Gastrocnemius medialis (tissue), 4 donors: ENCODE measurements around the gene DDR1. TPM values are rescaled to one million over a fixed set of nuclear protein-coding genes. Genes with fewer than 3 reads are reported as not detected.
"Not testable (repeated sequence)": the region's sequence is repeated elsewhere in the genome, so short reads cannot be mapped to it uniquely, and the experiment has no call there.

Experiments used
- ATAC-seq, 2 donors: fragments of 150-250 bp; one replicate each; pipeline ENCODE4 v1.9.1; 2016
- DNase-seq, 2 donors: peaks; one replicate each; pipeline ENCODE4 v3.0.0-alpha.2; 2019
- H3K27ac ChIP-seq, 4 donors: fragments of 200-600 bp; sonication (generic); 1 replicate in 1 of 4; 2 replicates in 3 of 4; pipeline ENCODE4 v1.5.1; 2016 to 2018; ENCODE audit warnings: mild to moderate bottlenecking in 2 of 4, moderate library complexity in 1 of 4
- H3K27me3 ChIP-seq, 3 donors: fragments of 200-600 bp; sonication (generic) in 2 of 3; 1 replicate in 1 of 3; 2 replicates in 2 of 3; pipeline versions ENCODE4 v1.5.1 to v1.6.0; 2016 to 2019; ENCODE audit warnings: mild to moderate bottlenecking in 1 of 3, moderate library complexity in 1 of 3
- H3K36me3 ChIP-seq, 2 donors: fragments of 200-600 bp; sonication (generic) in 1 of 2; one replicate each; pipeline ENCODE4 v1.5.1; 2017 to 2018
- H3K4me1 ChIP-seq, 2 donors: fragments of 200-600 bp; sonication (generic) in 1 of 2; one replicate each; pipeline ENCODE4 v1.5.1; 2016 to 2017; ENCODE audit warnings: mild to moderate bottlenecking in 2 of 2
- H3K4me3 ChIP-seq, 4 donors: fragments of 200-600 bp; sonication (generic) in 3 of 4; 1 replicate in 1 of 4; 2 replicates in 3 of 4; pipeline ENCODE4 v1.5.1; 2016 to 2019; ENCODE audit warnings: mild to moderate bottlenecking in 2 of 4
- H3K9me3 ChIP-seq, 3 donors: fragments of 200-600 bp; sonication (generic) in 2 of 3; 1 replicate in 1 of 3; 2 replicates in 2 of 3; pipeline ENCODE4 v1.5.1; 2016 to 2019
- POLR2A ChIP-seq, 2 donors: fragments of 450-650 bp; IDR thresholded peaks; one replicate each; pipeline ENCODE4 v1.6.1; 2017; ENCODE audit warnings: antibody characterized with exemption in 2 of 2, mild to moderate bottlenecking in 2 of 2, moderate library complexity in 2 of 2
- in situ Hi-C, 4 donors: fragments of 200-750 bp; cut with MboI; loops; one replicate each; pipeline versions ENCODE4 v1.15.0 to v1.8.0; 2017; ENCODE audit warnings: low sequenced_read_pairs in 4 of 4
- intact Hi-C: fragments of 100-400 bp; cut with DNase I; formaldehyde crosslinking; loops from one replicate; pipeline ENCODE4 v1.15.1; 2023; ENCODE audit warnings: low total_unique reads
- total RNA-seq, 4 donors: library from RNA; depleted of rRNA; stranded (reverse); fragments of >200 nt; gene quantifications; one replicate each; pipeline versions ENCODE4 v1.1.0 to v1.2.3, GENCODE V29; 2016
- TF ChIP-seq, protein P1 (sequence below), 5 experiments: fragments of 450-650 bp in 3 of 5; fragments of 200-600 bp in 2 of 5; sonication (generic) in 2 of 5; IDR thresholded peaks in 4 of 5; conservative IDR thresholded peaks in 1 of 5; 1 replicate in 4 of 5; 2 replicates in 1 of 5; pipeline ENCODE4 v1.5.1; 2016 to 2019; ENCODE audit warnings: antibody characterized with exemption in 5 of 5, mild to moderate bottlenecking in 3 of 5, moderate library complexity in 3 of 5

Gene DDR1
- total RNA-seq, 4 donors from 2014 or later: 20.0 to 62.2 (median 59.3) TPM

DNA sequence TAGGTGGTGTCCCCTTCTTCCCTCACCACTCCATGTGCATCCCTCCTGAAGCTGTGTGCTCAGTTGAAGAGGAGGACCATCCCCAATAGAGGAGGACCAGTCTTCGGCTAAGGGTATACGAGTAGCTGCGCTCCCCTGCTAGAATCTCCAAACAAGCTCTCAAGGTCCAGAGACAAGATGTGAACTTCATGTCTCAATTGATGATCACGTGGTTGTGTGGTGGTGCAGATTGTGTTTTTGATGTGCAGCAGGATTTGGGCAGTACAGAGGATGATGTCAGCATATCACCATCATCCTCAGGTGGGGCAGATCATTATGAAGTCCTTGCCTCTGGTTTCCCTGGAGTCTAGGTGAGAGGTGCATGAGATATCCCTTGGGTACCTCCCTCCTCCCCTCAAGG lies 20.0 kb upstream of the DDR1 start:
- in situ Hi-C loops: no loop called here

DNA sequence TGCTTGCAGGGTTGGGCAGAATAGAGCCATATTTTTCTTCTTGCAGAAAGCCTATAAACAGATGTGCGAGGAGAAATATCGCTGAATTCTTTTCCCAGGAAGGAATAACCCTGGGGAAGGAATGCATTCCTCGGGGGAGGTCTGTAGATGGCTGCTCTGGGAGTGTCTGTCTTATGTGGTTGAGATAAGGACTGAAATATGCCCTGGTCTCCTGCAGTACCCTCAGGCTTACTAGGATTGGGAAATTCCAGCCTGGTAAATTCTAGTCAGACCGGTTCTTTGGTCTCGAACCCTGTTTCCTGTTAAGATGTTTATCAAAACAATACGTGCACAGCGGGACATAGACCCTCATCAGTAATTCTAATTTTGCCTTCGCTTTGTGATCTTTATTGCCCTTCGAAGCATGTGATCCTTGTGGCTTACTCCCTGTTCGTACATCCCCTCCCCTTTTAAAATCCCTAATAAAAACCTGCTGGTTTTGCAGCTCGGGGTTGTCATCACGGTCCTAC lies 15.0 kb upstream of the DDR1 start:
- H3K27me3 ChIP-seq, H3K9me3 ChIP-seq, ATAC-seq, H3K27ac ChIP-seq, H3K4me1 ChIP-seq, intact Hi-C loops, H3K36me3 ChIP-seq, in situ Hi-C loops, H3K4me3 ChIP-seq, DNase-seq: not testable (repeated sequence)

More for the DNA sequence above, 20.0 kb upstream of the DDR1 start:
- H3K4me1 ChIP-seq: no peaks in the 10 kb centered on the region
- intact Hi-C loops: no loop called here
- H3K27ac ChIP-seq: no peak overlapping the region
- no peak for TF ChIP-seq POLR2A (IDR thresholded peaks at IDR 0.05)
- TF ChIP-seq, protein P1, sequence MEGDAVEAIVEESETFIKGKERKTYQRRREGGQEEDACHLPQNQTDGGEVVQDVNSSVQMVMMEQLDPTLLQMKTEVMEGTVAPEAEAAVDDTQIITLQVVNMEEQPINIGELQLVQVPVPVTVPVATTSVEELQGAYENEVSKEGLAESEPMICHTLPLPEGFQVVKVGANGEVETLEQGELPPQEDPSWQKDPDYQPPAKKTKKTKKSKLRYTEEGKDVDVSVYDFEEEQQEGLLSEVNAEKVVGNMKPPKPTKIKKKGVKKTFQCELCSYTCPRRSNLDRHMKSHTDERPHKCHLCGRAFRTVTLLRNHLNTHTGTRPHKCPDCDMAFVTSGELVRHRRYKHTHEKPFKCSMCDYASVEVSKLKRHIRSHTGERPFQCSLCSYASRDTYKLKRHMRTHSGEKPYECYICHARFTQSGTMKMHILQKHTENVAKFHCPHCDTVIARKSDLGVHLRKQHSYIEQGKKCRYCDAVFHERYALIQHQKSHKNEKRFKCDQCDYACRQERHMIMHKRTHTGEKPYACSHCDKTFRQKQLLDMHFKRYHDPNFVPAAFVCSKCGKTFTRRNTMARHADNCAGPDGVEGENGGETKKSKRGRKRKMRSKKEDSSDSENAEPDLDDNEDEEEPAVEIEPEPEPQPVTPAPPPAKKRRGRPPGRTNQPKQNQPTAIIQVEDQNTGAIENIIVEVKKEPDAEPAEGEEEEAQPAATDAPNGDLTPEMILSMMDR (IDR thresholded peaks at IDR 0.05 in 4 of 5, conservative IDR thresholded peaks at IDR 0.05 in 1 of 5): no peak
- H3K9me3 ChIP-seq: no peaks in the 10 kb centered on the region
- H3K36me3 ChIP-seq: no peaks in the 10 kb centered on the region
- no peaks in the 10 kb centered on the region for H3K27me3 ChIP-seq
- ATAC-seq: no peak
- no peak for DNase-seq
- no peak overlapping the region for H3K4me3 ChIP-seq

DNA sequence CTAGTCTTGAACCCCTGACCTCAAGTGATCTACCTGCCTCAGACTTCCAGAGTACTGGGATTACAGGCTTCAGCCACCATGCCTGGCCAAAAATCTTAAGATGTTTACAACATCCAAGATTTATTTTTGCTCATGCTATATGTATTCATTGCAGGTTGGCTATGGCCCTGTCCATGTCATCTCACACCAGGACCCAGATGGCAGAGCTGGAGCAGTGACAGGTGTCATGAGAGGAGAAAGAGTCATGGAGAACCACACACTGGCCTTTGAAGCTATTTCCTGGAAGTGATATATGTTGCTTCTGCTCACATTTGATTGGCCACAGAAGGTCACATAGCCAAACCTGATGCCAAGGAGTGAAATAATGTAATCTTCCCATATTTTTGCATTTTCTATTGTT lies 13.8 kb upstream of the DDR1 start:
- Histone ChIP-seq H3K4me1 (no peaks in the 10 kb centered on the region), H3K27me3 (no peaks in the 10 kb centered on the region), H3K27ac (no peak overlapping the region), H3K9me3 (no peaks in the 10 kb centered on the region), H3K4me3 (no peak overlapping the region), H3K36me3 (no peaks in the 10 kb centered on the region)
- intact Hi-C loops (no loop called here), in situ Hi-C loops (loop anchor here in 3 of 4 donors (10.0 kb wide), 2 partner anchors 46 to 126 kb away; partner anchors contain the start of genes FLOT1 (in 2 of the 3) and IER3 (in 2 of the 3))
- no peak for ATAC-seq
- DNase-seq: no peak
- TF ChIP-seq POLR2A (IDR thresholded peaks at IDR 0.05): no peak
- TF ChIP-seq, protein P1 (IDR thresholded peaks at IDR 0.05 in 4 of 5, conservative IDR thresholded peaks at IDR 0.05 in 1 of 5): no peak

DNA sequence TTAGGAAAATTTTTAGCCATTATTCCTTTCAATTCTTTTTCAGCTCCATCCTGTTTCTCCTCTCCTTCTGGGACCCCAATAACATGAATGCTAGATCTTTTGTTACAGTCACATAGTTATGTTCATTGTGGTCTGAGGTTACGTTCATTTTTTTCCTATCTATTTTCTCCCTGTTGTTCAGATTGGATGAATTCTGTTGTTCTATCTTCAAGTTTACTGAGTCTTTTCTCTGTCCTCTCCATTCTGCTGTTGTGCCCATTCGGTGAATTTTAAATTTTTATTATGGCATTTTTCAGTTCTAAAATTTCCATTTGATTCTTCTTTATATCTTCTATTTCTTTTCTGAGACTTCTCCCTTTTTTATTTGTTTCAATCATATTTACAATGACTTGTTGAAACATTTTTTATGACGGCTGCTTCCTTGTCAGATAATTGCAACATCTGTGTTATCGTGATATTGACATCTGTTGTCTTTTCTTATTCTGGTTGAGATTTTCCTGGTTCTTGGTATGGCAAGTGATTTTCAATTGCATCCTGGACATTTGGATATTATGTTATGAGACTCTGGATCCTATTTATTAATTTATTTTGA lies 12.6 kb upstream of the DDR1 start:
- H3K9me3 ChIP-seq: no peaks in the 10 kb centered on the region
- DNase-seq (no peak), ATAC-seq (no peak)
- H3K27ac ChIP-seq: no peak overlapping the region
- H3K27me3 ChIP-seq: no peaks in the 10 kb centered on the region
- in situ Hi-C loops (loop anchor here in 3 of 4 donors (10.0 kb wide), 2 partner anchors 47 to 127 kb away; partner anchors contain the start of genes FLOT1 (in 2 of the 3) and IER3 (in 2 of the 3)), intact Hi-C loops (no loop called here)
- H3K36me3 ChIP-seq: no peaks in the 10 kb centered on the region
- H3K4me1 ChIP-seq: peaks cover 0 to 9% of the 10 kb centered on the region in 2 donors
- no peak overlapping the region for H3K4me3 ChIP-seq
- TF ChIP-seq, protein P1 (IDR thresholded peaks at IDR 0.05 in 4 of 5, conservative IDR thresholded peaks at IDR 0.05 in 1 of 5): no peak
- no peak for TF ChIP-seq POLR2A (IDR thresholded peaks at IDR 0.05)

DNA sequence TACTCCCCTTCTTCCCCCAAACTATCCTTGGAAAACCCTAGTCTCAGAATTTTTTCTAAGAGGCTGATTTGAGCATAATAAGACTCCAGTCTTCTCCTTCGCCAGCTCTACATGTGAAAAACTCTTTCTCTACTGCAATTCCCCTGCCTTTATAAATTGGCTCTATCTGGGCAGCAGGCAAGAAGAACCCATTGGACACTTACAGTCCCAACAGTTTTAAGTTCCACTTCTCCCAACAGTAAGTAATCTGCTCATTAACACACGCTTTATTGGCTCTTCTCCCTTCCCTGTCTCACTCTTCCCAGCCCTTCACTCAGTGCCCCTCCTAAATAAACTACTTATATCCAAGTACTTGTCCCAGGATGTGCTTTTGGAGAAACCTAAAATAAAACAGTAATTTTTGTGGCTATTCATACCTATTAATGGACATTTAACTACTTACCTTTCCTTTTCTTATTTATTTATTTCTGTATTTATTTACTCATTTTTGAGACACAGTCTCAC lies 11.1 kb upstream of the DDR1 start:
- Histone ChIP-seq H3K4me3 (no peak overlapping the region), H3K9me3 (no peaks in the 10 kb centered on the region), H3K27ac (no peak overlapping the region), H3K27me3 (no peaks in the 10 kb centered on the region), H3K36me3 (no peaks in the 10 kb centered on the region), H3K4me1 (peaks cover 11 to 21% of the 10 kb centered on the region in 2 donors)
- intact Hi-C loops (no loop called here), in situ Hi-C loops (loop anchor here in 3 of 4 donors (10.0 kb wide), 2 partner anchors 48 to 128 kb away; partner anchors contain the start of genes FLOT1 (in 2 of the 3) and IER3 (in 2 of the 3))
- TF ChIP-seq, protein P1 (IDR thresholded peaks at IDR 0.05 in 4 of 5, conservative IDR thresholded peaks at IDR 0.05 in 1 of 5): no peak
- no peak for TF ChIP-seq POLR2A (IDR thresholded peaks at IDR 0.05)
- DNase-seq (no peak), ATAC-seq (no peak)

DNA sequence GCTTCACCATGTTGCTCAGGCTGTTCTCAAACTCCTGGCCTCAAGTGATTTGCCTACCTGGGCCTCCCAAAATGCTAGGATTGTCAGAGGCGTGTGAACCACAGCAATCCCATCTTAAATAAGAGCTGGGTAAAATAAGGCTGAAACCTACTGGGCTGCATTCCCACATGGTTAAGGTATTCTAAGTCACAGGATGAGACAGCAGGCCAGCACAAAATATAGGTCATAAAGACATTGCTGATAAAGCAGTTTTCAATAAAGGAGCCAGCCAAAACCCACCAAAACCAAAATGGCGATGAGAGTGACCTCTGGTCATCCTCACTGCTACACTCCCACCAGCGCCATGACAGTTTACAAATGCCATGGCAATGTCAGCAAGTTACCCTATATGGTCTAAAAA lies 10.5 kb upstream of the DDR1 start:
- intact Hi-C loops: not testable (repeated sequence)
- H3K4me1 ChIP-seq: peaks cover 12 to 25% of the 10 kb centered on the region in 2 donors
- in situ Hi-C loops: loop anchor here in 3 of 4 donors (10.0 kb wide), 2 partner anchors 49 to 129 kb away; partner anchors contain the start of genes FLOT1 (in 2 of the 3) and IER3 (in 2 of the 3)

More for the DNA sequence above, 10.5 kb upstream of the DDR1 start:
- DNase-seq, H3K36me3 ChIP-seq, H3K27me3 ChIP-seq, H3K27ac ChIP-seq, H3K4me3 ChIP-seq, H3K9me3 ChIP-seq, ATAC-seq: not testable (repeated sequence)
